K562 (cell line): ENCODE data around the gene TMEM217. TPM values are rescaled to one million over a fixed set of nuclear protein-coding genes. Genes with fewer than 3 reads are reported as not detected.

Source experiments
- ATAC-seq: fragments of 200-7000 bp; cut with Tn5 transposase; 3 replicates; pipeline ENCODE4 v1.9.1; 2020; ENCODE audit warnings: moderate library complexity
- BruUV-seq: library from RNA; stranded (reverse); fragments of 400-500 nt; replicated peaks from 2 replicates; lab custom pipeline; 2021; lab: Mats Ljungman, UMichigan
- CTCF ChIA-PET: fragments of 300-600 bp; formaldehyde crosslinking; extraction: SDS; loops from one replicate; lab custom pipeline; 2021; ENCODE audit warnings: low intra/inter-chr PET ratio; lab: Yijun Ruan, JAX
- POLR2A ChIA-PET: fragments of 300-600, 350-650 bp; sonication (Branson Sonifier 250); formaldehyde crosslinking; extraction: SDS; loops from one replicate; lab custom pipeline; 2021; ENCODE audit warnings: antibody characterized with exemption, inconsistent platforms; lab: Yijun Ruan, JAX
- DNase-seq, 4 experiments: peaks; one replicate each; pipeline versions ENCODE4 v3.0.0 to v3.0.0-alpha.2; 2011 to 2018; ENCODE audit warnings: low spot score in 3 of 4, mixed read lengths in 3 of 4; ENCODE audit errors: extremely low read depth in 1 of 4
- FAIRE-seq: peaks from 2 replicates; lab custom pipeline; 2011; peaks lifted over from hg19 to GRCh38; lab: Jason Lieb, UNC
- H2AFZ ChIP-seq: 2 replicates; pipeline ENCODE4 v1.6.0; 2011; ENCODE audit warnings: low read depth, low read length, control low read depth, inconsistent platforms
- H3K27ac ChIP-seq: fragments of 200-600 bp; 3 replicates; pipeline ENCODE4 v1.8.0; 2011; ENCODE audit warnings: low read depth, mild to moderate bottlenecking, control low read depth, inconsistent platforms, low read length, moderate library complexity, mixed read lengths; ENCODE audit errors: extremely low read depth
- H3K27me3 ChIP-seq, 2 experiments: fragments of 300-600 bp in 1 of 2; 2 replicates in 1 of 2; 3 replicates in 1 of 2; pipeline versions ENCODE4 v1.6.0 to v1.8.0; 2011; ENCODE audit warnings: inconsistent platforms in 2 of 2, low read length in 2 of 2, mild to moderate bottlenecking in 1 of 2, mixed read lengths in 1 of 2, moderate library complexity in 1 of 2; ENCODE audit not compliant: control insufficient read depth in 2 of 2, insufficient read depth in 2 of 2
- H3K36me3 ChIP-seq: fragments of 300-600 bp; 3 replicates; pipeline ENCODE4 v1.8.0; 2011; ENCODE audit warnings: mild to moderate bottlenecking, low read length, inconsistent platforms; ENCODE audit not compliant: control insufficient read depth, insufficient read depth
- H3K4me1 ChIP-seq, 2 experiments: fragments of 200-600 bp in 1 of 2; replicated peaks in 1 of 2; 2 replicates in 1 of 2; 3 replicates in 1 of 2; pipeline versions ENCODE4 v1.5.1 to v1.8.0; 2011; ENCODE audit warnings: inconsistent platforms in 2 of 2, low read length in 2 of 2, mild to moderate bottlenecking in 1 of 2, mixed read lengths in 1 of 2, moderate library complexity in 1 of 2; ENCODE audit not compliant: control insufficient read depth in 2 of 2, insufficient read depth in 2 of 2
- H3K4me2 ChIP-seq: 2 replicates; pipeline ENCODE4 v1.6.1; 2011; ENCODE audit warnings: low read length, control low read depth, inconsistent platforms, mixed read lengths; ENCODE audit not compliant: insufficient read depth
- H3K4me3 ChIP-seq: fragments of 200-600 bp; sonication (generic), shearing (Covaris generic); 2 replicates; pipeline ENCODE4 v1.5.1; 2016; ENCODE audit warnings: control low read depth, inconsistent platforms
- H3K79me2 ChIP-seq: fragments of 200-600 bp; 3 replicates; pipeline ENCODE4 v1.8.0; 2011; ENCODE audit warnings: low read length, inconsistent platforms; ENCODE audit not compliant: control insufficient read depth, insufficient read depth
- H3K9ac ChIP-seq, 2 experiments: 2 replicates each; pipeline versions ENCODE4 v1.6.0 to v1.6.1; 2011; ENCODE audit warnings: low read depth in 2 of 2, low read length in 2 of 2, control low read depth in 1 of 2, inconsistent platforms in 1 of 2, mild to moderate bottlenecking in 1 of 2, mixed read lengths in 1 of 2; ENCODE audit not compliant: insufficient read depth in 1 of 2
- H3K9me1 ChIP-seq: one replicate; pipeline ENCODE4 v1.6.0; 2011; ENCODE audit warnings: inconsistent platforms, mild to moderate bottlenecking, low read length, moderate library complexity; ENCODE audit not compliant: control insufficient read depth, insufficient read depth
- H3K9me3 ChIP-seq: replicated peaks from 2 replicates; pipeline ENCODE4 v1.5.1; 2011; ENCODE audit warnings: low read depth, low read length, inconsistent platforms; ENCODE audit not compliant: control insufficient read depth, insufficient read depth
- H4K20me1 ChIP-seq: replicated peaks from 2 replicates; pipeline ENCODE4 v1.6.1; 2011; ENCODE audit warnings: low read length, inconsistent platforms, mixed read lengths; ENCODE audit not compliant: control insufficient read depth, insufficient read depth
- CEBPB ChIP-seq: fragments of 450-650 bp; IDR thresholded peaks from 2 replicates; pipeline ENCODE4 v1.6.1; 2016; ENCODE audit warnings: missing genetic modification characterization, missing compliant biosample characterization
- CEBPG ChIP-seq, 3 experiments: fragments of 200-800 bp in 1 of 3; sonication (Bioruptor generic) in 1 of 3; sonication (generic) in 1 of 3; formaldehyde crosslinking in 1 of 3; IDR thresholded peaks in 2 of 3; conservative IDR thresholded peaks in 1 of 3; 2 replicates each; pipeline versions ENCODE4 v1.6.1 to v1.8.0; 2016 to 2022; ENCODE audit warnings: missing compliant biosample characterization in 2 of 3, missing genetic modification characterization in 2 of 3, mild to moderate bottlenecking in 1 of 3, missing genetic modification reagents in 1 of 3
- ETS1 ChIP-seq: conservative IDR thresholded peaks from 2 replicates; pipeline ENCODE4 v1.6.1; 2011; ENCODE audit warnings: low read depth, mild to moderate bottlenecking, low read length; ENCODE audit not compliant: control insufficient read depth
- MBD1 ChIP-seq: fragments of 250-450 bp; sonication (Bioruptor Pico); IDR thresholded peaks from 2 replicates; pipeline ENCODE4 v1.8.0; 2022; ENCODE audit warnings: inconsistent platforms
- MEF2A ChIP-seq: IDR thresholded peaks from 2 replicates; pipeline ENCODE4 v1.6.1; 2011; ENCODE audit warnings: low read depth, mild to moderate bottlenecking, low read length, moderate library complexity; ENCODE audit not compliant: control insufficient read depth
- NCOA4 ChIP-seq: fragments of 450-650 bp; IDR thresholded peaks from 2 replicates; pipeline ENCODE4 v1.6.1; 2018; ENCODE audit warnings: mild to moderate bottlenecking; ENCODE audit not compliant: partially characterized antibody
- NELFE ChIP-seq: IDR thresholded peaks from 2 replicates; pipeline ENCODE4 v1.6.1; 2011; ENCODE audit warnings: mild to moderate bottlenecking; ENCODE audit not compliant: insufficient read depth, insufficient read length
- ZMIZ1 ChIP-seq, 2 experiments: fragments of 150-350 bp in 1 of 2; IDR thresholded peaks; 2 replicates each; pipeline ENCODE4 v1.6.1; 2012 to 2016; ENCODE audit warnings: low read depth in 2 of 2, low read length in 2 of 2, mild to moderate bottlenecking in 1 of 2, moderate library complexity in 1 of 2
- ZNF174 ChIP-seq: fragments of 250-450 bp; sonication (Bioruptor Pico); IDR thresholded peaks from 2 replicates; pipeline ENCODE4 v1.4.0; 2020; ENCODE audit warnings: mild to moderate bottlenecking
- ZNF274 ChIP-seq: IDR thresholded peaks from 2 replicates; pipeline ENCODE4 v1.6.1; 2011; ENCODE audit warnings: low read depth, mild to moderate bottlenecking, low read length, moderate library complexity, borderline replicate concordance
- ZNF551 ChIP-seq: fragments of 250-450 bp; sonication (Bioruptor Pico); IDR thresholded peaks from 2 replicates; pipeline ENCODE4 v1.5.0; 2021; ENCODE audit warnings: mild to moderate bottlenecking, moderate library complexity
- ZNF699 ChIP-seq: fragments of 250-450 bp; sonication (Bioruptor Pico); IDR thresholded peaks from 2 replicates; pipeline ENCODE4 v1.8.0; 2021; ENCODE audit warnings: mild to moderate bottlenecking, moderate library complexity; ENCODE audit not compliant: insufficient replicate concordance
- WGBS: fragments of 100-300 bp; shearing (Covaris generic); methylation state at CpG from one replicate; pipeline ENCODE4 v1.1.6; 2016; ENCODE audit warnings: low coverage, mixed read lengths; ENCODE audit not compliant: insufficient coverage; ENCODE audit errors: missing lambda C conversion rate; 5-methylcytosine and 5-hydroxymethylcytosine counted together
- in situ Hi-C: fragments of 300-500 bp; cut with MboI; formaldehyde crosslinking; loops from 4 replicates; pipeline ENCODE4 v1.15.0; 2018; ENCODE audit warnings: inconsistent platforms, mixed read lengths
- intact Hi-C: fragments of 100-400 bp; cut with micrococcal nuclease; formaldehyde crosslinking; loops from 2 replicates; pipeline ENCODE4 v1.14.2; 2022
- polyA plus RNA-seq, 8 experiments: library from polyadenylated mRNA; depleted of rRNA in 4 of 8; stranded (reverse) in 5 of 8; unstranded in 3 of 8; fragments of >200 nt; fragmentation: Nextera tagmentation in 2 of 8; fragmentation: Illumina TruSeq in 1 of 8; extraction: Ambion mirVana in 2 of 8; extraction: Trizol in 1 of 8; gene quantifications; 2 replicates each; pipeline versions ENCODE4 v1.2.1 to v1.2.3, GENCODE V29; 2011 to 2014; ENCODE audit warnings: inconsistent platforms in 1 of 8, missing spikeins in 1 of 8
- total RNA-seq, 7 experiments: library from RNA; depleted of rRNA in 6 of 7; stranded (reverse); fragments of >200 nt in 6 of 7; fragmentation: Illumina TruSeq in 2 of 7; extraction: Trizol in 2 of 7; gene quantifications; 2 replicates each; pipeline versions ENCODE4 v1.2.1 to v1.2.3, GENCODE V29; 2011 to 2021; ENCODE audit warnings: low replicate concordance in 1 of 7
- TF ChIP-seq, protein P1 (sequence below): fragments of 450-650 bp; conservative IDR thresholded peaks from 2 replicates; pipeline ENCODE4 v1.6.1; 2016; ENCODE audit warnings: missing genetic modification characterization, low read depth, mild to moderate bottlenecking, control low read depth, missing compliant biosample characterization

Gene TMEM217
- total and polyA plus RNA-seq, 9 of the 15 experiments (the other 6 are each of a cell fraction or from before 2014, with no cell fraction given), result 1.3 to 8.0 (median 1.9) TPM

DNA sequence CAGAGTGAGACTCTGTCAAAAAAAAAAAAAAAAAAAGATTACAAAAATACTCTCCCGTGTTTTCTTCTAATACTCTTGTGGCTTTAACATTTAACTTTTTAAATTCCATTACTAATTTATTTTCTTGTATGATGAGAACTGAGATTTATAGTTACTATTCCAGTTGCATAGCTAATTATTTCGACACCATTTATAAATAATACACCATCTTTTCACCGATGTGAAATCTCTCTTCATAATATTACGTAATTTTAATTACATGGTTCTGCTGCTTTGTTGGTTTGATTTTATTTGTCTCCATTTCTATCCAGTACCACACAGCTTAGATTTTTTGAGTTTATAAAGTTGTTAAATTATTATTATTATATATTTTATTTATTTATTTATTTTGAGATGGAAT, 42.0 kb upstream of the TMEM217 start:
- H4K20me1 ChIP-seq, result peaks cover 6% of the 10 kb centered on the region
- no peaks in the 10 kb centered on the region for H3K79me2 ChIP-seq
- no peak overlapping the region for H3K4me3 ChIP-seq
- no peaks in the 10 kb centered on the region for H3K9me1 ChIP-seq
- H3K9ac ChIP-seq, result no peak overlapping the region
- no peak overlapping the region for H3K27ac ChIP-seq
- FAIRE-seq, result no peak
- POLR2A ChIA-PET, result interaction anchor here (1.4 kb wide), 1 partner anchor 60 kb away, joined by 3 read pairs; no protein-coding TSS in a partner anchor
- no peak for DNase-seq
- H3K4me1 ChIP-seq, result peaks cover 20 to 30% of the 10 kb centered on the region in 2 experiments
- intact Hi-C loops (loop anchor here (5.0 to 10.0 kb wide), 2 partner anchors 58 to 535 kb away; no protein-coding TSS in a partner anchor), in situ Hi-C loops (no loop called here)
- peaks cover 57% of the 10 kb centered on the region for H3K36me3 ChIP-seq
- CTCF ChIA-PET, result no interaction called here
- H3K9me3 ChIP-seq, result no peaks in the 10 kb centered on the region
- no peak for ATAC-seq
- no peaks in the 10 kb centered on the region for H3K27me3 ChIP-seq
- no peak overlapping the region for H2AFZ ChIP-seq
- no TSS peak for BruUV-seq
- H3K4me2 ChIP-seq, result no peak overlapping the region
- WGBS, result 96% methylated on average over 4 of the region's 4 CpGs
- TF ChIP-seq ETS1 (no peak), CEBPB (peak; percentile 85), NCOA4 (no peak), ZMIZ1 (IDR thresholded peaks at IDR 0.05; ENCODE audit: low read depth in 2 of 2, low read length in 2 of 2) (no peak), ZNF174 (CRISPR knock-in tag) (no peak), ZNF699 (CRISPR knock-in tag) (no peak), MBD1 (0 out of 2 replicates have a peak, but pooled peaks have one; percentile 39), MEF2A (no peak), ZNF274 (no peak), ZNF551 (CRISPR knock-in tag) (no peak), NELFE (no peak), CEBPG (CRISPR knock-in tag; IDR thresholded peaks at IDR 0.05) (no peak), CEBPG (tag; conservative IDR thresholded peaks at IDR 0.05 in 1 of 2, IDR thresholded peaks at IDR 0.05 in 1 of 2) (peak; percentile 54 to 90)
- TF ChIP-seq, protein P1, sequence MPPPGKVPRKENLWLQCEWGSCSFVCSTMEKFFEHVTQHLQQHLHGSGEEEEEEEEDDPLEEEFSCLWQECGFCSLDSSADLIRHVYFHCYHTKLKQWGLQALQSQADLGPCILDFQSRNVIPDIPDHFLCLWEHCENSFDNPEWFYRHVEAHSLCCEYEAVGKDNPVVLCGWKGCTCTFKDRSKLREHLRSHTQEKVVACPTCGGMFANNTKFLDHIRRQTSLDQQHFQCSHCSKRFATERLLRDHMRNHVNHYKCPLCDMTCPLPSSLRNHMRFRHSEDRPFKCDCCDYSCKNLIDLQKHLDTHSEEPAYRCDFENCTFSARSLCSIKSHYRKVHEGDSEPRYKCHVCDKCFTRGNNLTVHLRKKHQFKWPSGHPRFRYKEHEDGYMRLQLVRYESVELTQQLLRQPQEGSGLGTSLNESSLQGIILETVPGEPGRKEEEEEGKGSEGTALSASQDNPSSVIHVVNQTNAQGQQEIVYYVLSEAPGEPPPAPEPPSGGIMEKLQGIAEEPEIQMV (tag), result no peak
